Small intestine (tissue), 7 donors: ENCODE results near the gene ATAD2B. TPM values are rescaled to one million over a fixed set of nuclear protein-coding genes. Genes with fewer than 3 reads are reported as not detected.
A peak's percentile ranks its signal among the peaks of the same experiment; 100 is the strongest.

Experiments used
- DNase-seq, 2 donors: peaks; one replicate each; pipeline versions ENCODE4 v3.0.0 to v3.0.0-alpha.2; 2013
- FAIRE-seq: peaks from 2 replicates; lab custom pipeline; 2012; peaks lifted over from hg19 to GRCh38; lab: Jason Lieb, UNC
- H3K27ac ChIP-seq, 3 donors: one replicate each; pipeline ENCODE4 v1.5.1; 2013; ENCODE audit warnings: low read length in 2 of 3, mild to moderate bottlenecking in 2 of 3, control low read depth in 1 of 3, inconsistent platforms in 1 of 3, low read depth in 1 of 3, moderate library complexity in 1 of 3
- H3K27me3 ChIP-seq, 3 donors: one replicate each; pipeline ENCODE4 v1.6.1; 2013; ENCODE audit warnings: low read length in 3 of 3, inconsistent platforms in 1 of 3; ENCODE audit not compliant: control insufficient read depth in 3 of 3, insufficient read depth in 3 of 3
- H3K36me3 ChIP-seq, 3 donors: one replicate each; pipeline ENCODE4 v1.6.1; 2013; ENCODE audit warnings: low read length in 3 of 3, inconsistent platforms in 1 of 3, low read depth in 1 of 3, mild to moderate bottlenecking in 1 of 3, moderate library complexity in 1 of 3; ENCODE audit not compliant: control insufficient read depth in 3 of 3, insufficient read depth in 2 of 3
- H3K4me1 ChIP-seq, 3 donors: one replicate each; pipeline ENCODE4 v1.6.1; 2013; ENCODE audit warnings: low read length in 2 of 3, inconsistent platforms in 1 of 3, low read depth in 1 of 3, mild to moderate bottlenecking in 1 of 3, moderate library complexity in 1 of 3; ENCODE audit not compliant: control insufficient read depth in 3 of 3, insufficient read depth in 2 of 3
- H3K4me3 ChIP-seq, 3 donors: one replicate each; pipeline ENCODE4 v1.5.1; 2013; ENCODE audit warnings: low read length in 3 of 3, control low read depth in 1 of 3, inconsistent platforms in 1 of 3, low read depth in 1 of 3, mild to moderate bottlenecking in 1 of 3, moderate library complexity in 1 of 3
- H3K9me3 ChIP-seq, 2 donors: one replicate each; pipeline ENCODE4 v1.6.1; 2013; ENCODE audit warnings: low read depth in 1 of 2, low read length in 1 of 2; ENCODE audit not compliant: control insufficient read depth in 2 of 2, insufficient read depth in 1 of 2
- WGBS, 3 donors: extraction: QIAGEN DNeasy Blood & Tissue Kit; methylation state at CpG; one replicate each; pipeline ENCODE4 v1.1.7; 2013; 5-methylcytosine and 5-hydroxymethylcytosine counted together
- polyA plus RNA-seq, 4 donors: library from polyadenylated mRNA; stranded (reverse) in 3 of 4; unstranded in 1 of 4; fragments of 200-250 nt in 3 of 4; fragments of 120-200 nt in 1 of 4; gene quantifications; one replicate each; pipeline versions ENCODE4 v1.2.1 to v1.2.3, GENCODE V29; 2013
- donor health status: healthy with polysubstance abuse.
- donor health status: control.
- donor health status: control.
- donor health status: Bipolar disorder and iron deficiency.
- donor health status: healthy.

The ATAD2B gene
- polyA plus RNA-seq, 4 donors = 4.0 to 12.3 (median 6.9) TPM

- no peaks in the 10 kb centered on the region for H3K9me3 ChIP-seq
- no peak overlapping the region for H3K4me3 ChIP-seq
- 83 to 97% (median 95%) methylated on average over 2 of the region's 2 CpGs for WGBS, 3 donors
- H3K27me3 ChIP-seq = no peaks in the 10 kb centered on the region
- no peak for DNase-seq
- no peak overlapping the region for H3K27ac ChIP-seq
- peaks cover 2 to 40% (median 8%) of the 10 kb centered on the region in 3 donors for H3K36me3 ChIP-seq
- H3K4me1 ChIP-seq = no peaks in the 10 kb centered on the region
- FAIRE-seq = no peak
These were observed 66.9 kb downstream of the ATAD2B start for GRCh38 chr2:23859983-23860382.

- no peaks in the 10 kb centered on the region for H3K27me3 ChIP-seq
- H3K9me3 ChIP-seq = no peaks in the 10 kb centered on the region
- 88% methylated on average over 2 of the region's 2 CpGs for WGBS, 3 donors
- H3K4me1 ChIP-seq = no peaks in the 10 kb centered on the region
- H3K27ac ChIP-seq = no peak overlapping the region
- no peak for FAIRE-seq
- H3K36me3 ChIP-seq = peaks cover 2 to 45% (median 6%) of the 10 kb centered on the region in 3 donors
- H3K4me3 ChIP-seq = no peak overlapping the region
- DNase-seq = no peak
These were observed 67.7 kb downstream of the ATAD2B start for GRCh38 chr2:23859234-23859633.

- FAIRE-seq = no peak
- WGBS, 3 donors = 74 to 87% (median 83%) methylated on average over 4 of the region's 4 CpGs
These were observed 76.2 kb downstream of the ATAD2B start for GRCh38 chr2:23850564-23851256.

GRCh38 chr2:23844905-23845304, 82.0 kb downstream of the ATAD2B start:
- no peaks in the 10 kb centered on the region for H3K27me3 ChIP-seq
- peaks cover 0 to 12% (median 2%) of the 10 kb centered on the region in 3 donors for H3K36me3 ChIP-seq
- H3K4me1 ChIP-seq = no peaks in the 10 kb centered on the region
- DNase-seq (no peak), FAIRE-seq (no peak)
- peaks cover 0 to 2% of the 10 kb centered on the region in 2 donors for H3K9me3 ChIP-seq
- WGBS, 3 donors = 96% methylated on average over 4 of the region's 4 CpGs
- H3K4me3 ChIP-seq = no peak overlapping the region
- no peak overlapping the region for H3K27ac ChIP-seq

More at GRCh38 chr2:23850564-23851256, 76.2 kb downstream of the ATAD2B start:
- Histone ChIP-seq H3K36me3 (peaks cover 0 to 25% (median 2%) of the 10 kb centered on the region in 3 donors), H3K4me1 (no peaks in the 10 kb centered on the region), H3K9me3 (no peaks in the 10 kb centered on the region), H3K4me3 (no peak overlapping the region), H3K27ac (no peak overlapping the region), H3K27me3 (no peaks in the 10 kb centered on the region)
- DNase-seq = no peak

GRCh38 chr2:23843051-23843976, 83.6 kb downstream of the ATAD2B start:
- peak in 1 of 2 donors; percentile 47 for DNase-seq
- H3K9me3 ChIP-seq = peaks cover 0 to 2% of the 10 kb centered on the region in 2 donors
- peaks cover 0 to 12% (median 2%) of the 10 kb centered on the region in 3 donors for H3K36me3 ChIP-seq
- no peak overlapping the region for H3K4me3 ChIP-seq
- H3K27me3 ChIP-seq = no peaks in the 10 kb centered on the region
- no peak overlapping the region for H3K27ac ChIP-seq
- WGBS, 3 donors = 73 to 76% (median 75%) methylated on average over 7 of the region's 7 CpGs
- no peaks in the 10 kb centered on the region for H3K4me1 ChIP-seq
- no peak for FAIRE-seq

- H3K27me3 ChIP-seq = no peaks in the 10 kb centered on the region
- peaks cover 0 to 10% of the 10 kb centered on the region in 2 donors for H3K9me3 ChIP-seq
These were observed 86.9 kb downstream of the ATAD2B start for GRCh38 chr2:23839919-23840578.

GRCh38 chr2:23838996-23839395, 87.9 kb downstream of the ATAD2B start:
- Histone ChIP-seq H3K4me1 (no peaks in the 10 kb centered on the region), H3K9me3 (peaks cover 0 to 10% of the 10 kb centered on the region in 2 donors), H3K4me3 (no peak overlapping the region), H3K36me3 (peaks cover 0 to 21% (median 2%) of the 10 kb centered on the region in 3 donors), H3K27me3 (no peaks in the 10 kb centered on the region), H3K27ac (no peak overlapping the region)
- FAIRE-seq (no peak), DNase-seq (no peak)
- WGBS, 3 donors = 89 to 100% (median 93%) methylated on average over 1 of the region's 1 CpG

More at GRCh38 chr2:23839919-23840578, 86.9 kb downstream of the ATAD2B start:
- no peak for DNase-seq
- 87 to 98% (median 97%) methylated on average over 3 of the region's 3 CpGs for WGBS, 3 donors
- no peak for FAIRE-seq
- Histone ChIP-seq H3K27ac (no peak overlapping the region), H3K36me3 (peaks cover 0 to 21% (median 2%) of the 10 kb centered on the region in 3 donors), H3K4me3 (no peak overlapping the region), H3K4me1 (no peaks in the 10 kb centered on the region)

- H3K4me1 ChIP-seq = no peaks in the 10 kb centered on the region
- no peak for DNase-seq
- FAIRE-seq = no peak
- no peaks in the 10 kb centered on the region for H3K27me3 ChIP-seq
- no peak overlapping the region for H3K4me3 ChIP-seq
- WGBS, 3 donors = 73 to 82% (median 75%) methylated on average over 1 of the region's 1 CpG
- peaks cover 0 to 10% of the 10 kb centered on the region in 2 donors for H3K9me3 ChIP-seq
- no peak overlapping the region for H3K27ac ChIP-seq
- peaks cover 0 to 21% (median 2%) of the 10 kb centered on the region in 3 donors for H3K36me3 ChIP-seq
These were observed 88.3 kb downstream of the ATAD2B start for GRCh38 chr2:23838581-23838980.
